HG02798 (cell line): ENCODE measurements around the gene NDUFS3.
"Not testable (repeated sequence)": the region's sequence is repeated elsewhere in the genome, so short reads cannot be mapped to it uniquely, and the experiment has no call there.

Experiments used
- ATAC-seq: cut with Tn5 transposase; IDR thresholded peaks from one replicate; pipeline ENCODE4 v1.9.1; 2021; ENCODE audit warnings: mild to moderate bottlenecking; ENCODE audit not compliant: unreplicated experiment, poor library complexity

The NDUFS3 gene

DNA sequence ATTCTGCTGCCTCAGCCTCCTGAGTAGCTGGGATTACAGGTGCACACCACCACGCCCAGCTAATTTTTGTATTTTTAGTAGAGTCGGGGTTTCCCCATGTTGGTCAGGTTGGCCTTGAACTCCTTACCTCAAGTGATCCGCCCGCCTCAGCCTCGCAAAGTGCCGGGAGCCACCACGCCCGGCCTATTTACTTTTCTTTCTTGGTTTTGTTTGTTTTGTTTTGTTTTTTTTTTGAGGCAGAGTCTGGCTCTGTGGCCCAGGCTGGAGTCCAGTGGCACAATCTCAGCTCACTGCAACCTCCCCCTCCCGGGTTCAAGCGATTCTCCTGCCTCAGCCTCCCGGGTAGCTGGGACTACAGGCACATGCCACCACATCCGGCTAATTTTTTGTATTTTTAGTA, 21.9 kb upstream of the NDUFS3 start:
- ATAC-seq: not testable (repeated sequence)

DNA sequence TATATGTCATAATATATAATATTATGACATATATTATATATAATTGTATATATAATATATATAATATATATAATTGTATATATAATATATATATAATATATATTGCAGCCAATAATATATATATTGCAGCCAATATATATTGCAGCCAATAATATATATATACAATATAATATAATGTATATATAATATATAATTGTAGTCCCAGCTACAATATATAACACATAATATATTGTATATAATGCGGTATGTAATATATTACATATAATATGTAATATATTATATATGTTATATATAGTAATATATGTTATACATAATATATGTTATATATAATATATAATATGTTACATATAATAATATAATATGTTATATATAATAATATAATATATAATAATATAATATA, 20.2 kb upstream of the NDUFS3 start:
- ATAC-seq: no peak

DNA sequence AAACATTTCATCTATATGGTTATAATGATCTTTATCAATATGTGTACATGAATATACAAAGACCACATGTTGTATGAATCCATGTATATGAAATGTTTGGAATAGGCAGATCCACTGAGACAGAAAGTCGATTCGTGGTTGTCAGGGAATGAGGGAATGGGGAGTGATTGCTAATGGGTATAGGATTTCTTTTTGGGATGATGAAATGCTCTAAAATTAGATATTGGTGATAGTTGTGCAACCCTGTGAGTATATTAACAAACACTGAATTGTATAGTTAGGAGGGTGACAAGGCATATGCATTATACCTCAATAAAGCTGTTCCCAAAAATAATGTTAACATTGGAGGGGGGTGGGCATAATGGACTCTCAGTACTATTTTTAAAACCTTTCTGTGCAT, 18.4 kb upstream of the NDUFS3 start:
- ATAC-seq: no peak

DNA sequence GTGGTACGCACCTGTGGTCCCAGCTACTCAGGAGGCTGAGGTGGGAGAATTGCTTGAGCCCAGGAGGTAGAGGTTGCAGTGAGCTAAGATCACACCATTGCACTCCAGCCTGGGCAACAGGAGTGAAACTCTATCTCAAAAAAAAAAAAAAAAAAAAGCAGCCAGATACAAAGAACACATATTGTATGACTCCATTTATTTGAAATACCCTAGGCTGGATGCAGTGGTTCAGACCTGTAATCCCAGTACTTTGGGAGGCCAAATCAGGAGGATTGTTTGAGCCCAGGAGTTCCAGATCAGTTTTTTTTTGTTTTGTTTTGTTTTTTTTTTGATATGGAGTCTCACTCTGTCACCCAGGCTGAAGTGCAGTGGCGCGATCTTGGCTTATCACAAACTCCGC, 16.5 kb upstream of the NDUFS3 start:
- not testable (repeated sequence) for ATAC-seq

DNA sequence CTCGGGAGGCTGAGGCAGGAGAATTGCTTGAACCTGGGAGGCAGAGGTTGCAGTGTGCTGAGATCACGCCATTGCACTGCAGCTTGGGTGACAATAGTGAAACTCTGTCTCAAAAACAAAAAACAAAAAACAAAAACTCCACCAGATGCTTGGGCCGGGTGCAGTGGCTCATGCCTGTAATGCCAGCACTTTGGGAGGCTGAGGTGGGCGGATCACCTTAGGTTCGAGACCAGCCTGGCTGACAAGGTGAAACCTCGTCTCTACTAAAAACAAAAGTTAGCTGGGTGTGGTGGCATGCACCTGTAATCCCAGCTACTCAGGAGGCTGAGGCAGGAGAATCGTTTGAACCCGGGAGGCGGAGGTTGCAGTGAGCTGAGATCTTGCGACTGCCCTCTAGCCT, 14.5 kb upstream of the NDUFS3 start:
- ATAC-seq: not testable (repeated sequence)

DNA sequence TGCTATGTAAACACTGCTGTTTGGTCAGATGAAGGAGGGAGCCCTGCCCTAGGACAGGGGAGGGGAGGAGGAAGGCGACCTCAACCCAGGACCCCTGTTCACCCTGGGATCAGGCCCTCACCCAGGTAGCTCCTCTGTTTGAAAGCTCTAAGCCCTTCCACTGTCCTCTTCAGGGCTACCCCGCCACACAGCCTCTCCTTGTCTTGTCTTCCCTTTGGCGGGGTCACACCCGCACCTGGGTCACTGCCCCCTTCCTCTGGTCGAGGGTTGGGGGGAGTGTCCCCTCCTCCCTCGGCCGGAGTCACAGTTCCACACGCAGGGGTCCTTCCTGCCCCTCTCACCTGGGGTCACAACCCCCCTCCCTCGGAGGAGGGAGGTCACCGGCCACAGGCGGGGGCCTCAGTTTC, 13.9 kb upstream of the NDUFS3 start:
- ATAC-seq: no peak

DNA sequence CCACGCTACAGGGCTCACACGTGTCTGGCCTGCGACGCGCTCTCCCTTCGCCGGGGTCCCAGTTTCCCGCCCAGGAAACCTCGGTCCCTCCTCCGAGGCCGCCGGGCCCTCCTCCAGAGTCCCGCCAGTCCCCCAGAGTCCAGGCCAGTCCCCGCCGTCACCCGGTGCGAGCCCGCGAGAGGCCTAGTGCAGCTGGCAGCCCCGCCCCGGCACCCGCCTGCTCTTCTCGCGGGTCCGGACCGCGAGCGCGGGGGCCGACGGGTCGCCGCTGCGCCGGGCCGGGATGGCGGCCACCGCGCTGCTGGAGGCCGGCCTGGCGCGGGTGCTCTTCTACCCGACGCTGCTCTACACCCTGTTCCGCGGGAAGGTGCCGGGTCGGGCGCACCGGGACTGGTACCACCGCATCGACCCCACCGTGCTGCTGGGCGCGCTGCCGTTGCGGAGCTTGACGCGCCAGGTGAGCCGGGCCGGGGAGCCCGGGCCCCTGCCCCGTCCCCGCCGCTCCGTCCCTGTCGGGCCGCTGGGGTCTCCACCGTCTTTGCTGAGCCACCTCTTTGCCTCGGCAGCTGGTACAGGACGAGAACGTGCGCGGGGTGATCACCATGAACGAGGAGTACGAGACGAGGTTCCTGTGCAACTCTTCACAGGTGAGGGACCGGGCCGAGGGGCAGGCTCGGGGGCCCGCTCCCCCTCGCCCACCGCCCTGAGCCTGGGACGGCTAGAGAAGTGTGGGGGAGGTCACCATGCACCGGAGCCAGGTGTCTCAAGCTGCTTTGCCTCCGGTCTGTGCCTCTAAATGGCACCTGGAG, 13.3 kb upstream of the NDUFS3 start, which contains the start of gene PTPMT1:
TSS of gene PTPMT1 (plus strand) at position 260 of the 809 bp plus-strand sequence. CDS start at position 284, 24 bp downstream.
- peak; percentile 93 for ATAC-seq

DNA sequence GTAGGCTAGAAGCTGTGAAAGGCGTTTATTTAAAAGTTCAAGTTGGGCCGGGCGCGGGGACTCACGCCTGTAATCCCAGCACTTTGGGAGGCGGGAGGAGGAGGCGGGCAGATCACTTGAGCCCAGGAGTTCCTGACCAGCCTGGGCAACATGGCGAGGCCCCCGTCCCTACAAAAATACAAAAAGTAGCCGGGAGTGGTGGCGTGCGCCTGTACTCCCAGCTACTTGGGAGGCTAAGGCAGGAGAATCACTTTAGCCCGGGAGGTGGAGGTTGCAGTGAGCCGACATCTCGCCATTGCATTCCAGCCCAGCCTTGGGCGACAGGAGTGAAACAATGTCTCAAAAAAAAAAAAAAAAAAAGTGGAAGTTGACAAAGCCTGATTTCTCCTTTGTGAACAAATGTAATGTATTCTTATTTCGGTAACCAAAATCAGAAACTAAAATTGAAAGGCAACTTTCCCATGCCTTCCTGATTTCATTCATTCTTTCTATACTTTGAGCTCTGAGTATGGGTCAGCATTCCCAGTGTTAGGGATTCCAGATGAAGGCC, 12.7 kb upstream of the NDUFS3 start:
- no peak for ATAC-seq

DNA sequence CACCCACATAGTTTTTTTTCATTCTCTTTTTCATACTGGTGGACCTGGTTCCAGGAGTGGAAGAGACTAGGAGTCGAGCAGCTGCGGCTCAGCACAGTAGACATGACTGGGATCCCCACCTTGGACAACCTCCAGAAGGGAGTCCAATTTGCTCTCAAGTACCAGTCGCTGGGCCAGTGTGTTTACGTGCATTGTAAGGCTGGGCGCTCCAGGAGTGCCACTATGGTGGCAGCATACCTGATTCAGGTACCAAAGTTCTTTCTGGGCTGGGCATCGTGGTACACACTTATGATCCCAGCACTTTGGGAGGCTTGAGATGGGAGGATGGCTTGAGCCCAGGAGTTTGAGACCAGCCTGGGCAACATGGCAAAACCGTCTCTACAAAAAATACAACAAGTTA, 9.2 kb upstream of the NDUFS3 start:
- no peak for ATAC-seq

DNA sequence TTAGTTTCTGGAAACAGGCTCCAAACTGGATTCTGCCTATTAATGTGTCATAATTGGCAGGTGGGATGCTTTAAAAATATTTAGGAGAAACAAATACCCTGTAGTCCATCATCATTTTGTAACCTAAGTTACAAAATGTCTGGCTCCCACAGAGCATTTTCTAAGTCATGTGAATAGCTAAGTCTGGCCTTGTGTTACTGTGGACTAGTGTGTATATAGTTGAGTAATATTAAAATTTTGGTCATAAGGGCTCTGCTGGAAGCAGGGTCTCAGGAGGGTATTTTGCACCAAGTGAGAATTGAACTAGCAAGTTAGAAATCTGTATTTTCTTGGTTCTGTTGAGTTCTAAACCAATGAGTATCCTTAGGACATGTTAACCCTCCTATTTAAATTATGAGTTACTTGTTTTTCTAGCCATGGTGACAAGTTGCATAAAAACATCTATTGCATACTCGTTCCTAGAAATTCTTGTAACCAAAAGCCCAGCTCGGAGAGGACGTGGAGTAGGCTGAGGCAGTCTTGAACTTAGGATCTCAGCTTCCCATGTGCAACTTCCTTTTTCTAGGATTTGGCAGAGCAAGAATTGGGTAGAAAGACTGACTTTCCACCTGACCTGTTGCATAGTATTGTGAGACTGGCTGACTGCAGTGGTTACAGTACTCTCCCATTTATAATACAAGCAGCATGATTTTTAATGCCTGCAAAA, 8.1 kb upstream of the NDUFS3 start:
- no peak for ATAC-seq

DNA sequence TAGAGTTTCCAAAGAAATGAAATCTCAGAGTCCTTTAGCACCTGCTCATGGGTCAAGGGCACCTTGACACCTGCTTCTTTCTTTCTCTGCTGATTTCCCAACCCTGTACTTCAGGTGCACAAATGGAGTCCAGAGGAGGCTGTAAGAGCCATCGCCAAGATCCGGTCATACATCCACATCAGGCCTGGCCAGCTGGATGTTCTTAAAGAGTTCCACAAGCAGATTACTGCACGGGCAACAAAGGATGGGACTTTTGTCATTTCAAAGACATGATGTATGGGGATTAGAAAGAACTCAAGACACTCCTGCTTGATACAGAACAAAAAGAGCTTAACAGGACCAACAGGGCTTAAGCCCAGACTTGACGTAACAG, 7.5 kb upstream of the NDUFS3 start:
- no peak for ATAC-seq

DNA sequence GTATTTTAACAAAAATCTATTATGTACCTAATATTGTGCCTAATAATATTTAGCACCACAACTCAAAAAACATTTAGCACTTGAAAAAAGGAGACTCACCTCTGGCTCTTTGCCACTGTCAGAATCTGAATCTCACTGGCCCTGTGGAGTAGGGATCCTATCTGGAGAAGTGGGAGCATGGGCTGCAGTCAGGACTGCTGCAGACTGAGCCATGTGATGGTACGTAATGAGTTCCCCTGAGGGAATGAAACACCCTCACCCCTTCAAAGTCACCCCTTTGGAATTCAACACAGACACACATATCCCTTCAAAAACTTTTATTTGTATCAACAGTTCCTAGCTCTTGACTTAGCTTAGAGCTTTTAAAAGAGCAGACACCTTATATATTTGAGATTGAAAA, 7.0 kb upstream of the NDUFS3 start:
- no peak for ATAC-seq

DNA sequence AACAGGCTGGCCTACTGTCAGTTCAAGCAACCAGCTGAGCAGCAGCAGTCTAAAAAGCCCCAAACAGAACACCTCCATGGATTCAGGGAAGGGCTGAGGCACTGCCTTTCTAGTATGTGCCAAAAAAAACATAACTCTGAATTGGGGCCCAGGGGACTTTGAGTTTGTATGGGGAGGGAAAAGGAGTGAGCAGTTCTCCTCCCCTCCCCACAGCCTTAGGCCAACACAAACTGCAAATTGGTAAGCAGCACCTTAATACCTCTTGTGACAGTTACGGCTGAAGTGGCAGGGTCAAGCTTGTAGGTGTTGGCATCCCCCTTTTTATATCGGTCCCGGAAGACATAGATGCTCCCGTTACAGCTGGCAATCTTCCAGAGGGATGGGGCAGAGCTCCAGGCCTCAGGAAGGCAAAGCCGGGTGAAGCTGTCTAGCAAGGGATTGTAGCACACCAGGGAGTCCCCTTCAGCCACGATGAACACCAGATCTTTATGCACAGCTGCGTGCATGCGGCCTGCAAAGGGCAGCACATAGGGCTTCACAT, 6.1 kb upstream of the NDUFS3 start:
- no peak for ATAC-seq

DNA sequence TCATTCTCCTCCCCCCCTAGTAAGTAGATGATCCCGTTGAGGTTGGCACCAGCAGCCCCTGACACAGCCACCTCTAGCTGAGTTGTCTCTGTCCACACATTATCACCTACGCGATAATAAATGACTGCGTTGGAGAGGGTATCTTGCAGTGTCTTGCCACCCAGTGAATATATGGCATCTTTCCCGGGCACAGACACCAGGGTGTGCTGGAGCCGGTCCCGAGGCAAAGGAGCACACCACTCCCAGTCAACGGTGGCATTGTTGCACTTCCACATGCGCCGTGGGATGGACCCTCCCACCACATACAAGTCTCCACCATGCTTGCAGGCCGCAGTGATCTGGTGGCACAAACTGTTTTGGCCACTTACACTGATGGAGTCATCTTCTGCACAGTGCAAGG, 5.6 kb upstream of the NDUFS3 start:
- no peak for ATAC-seq

DNA sequence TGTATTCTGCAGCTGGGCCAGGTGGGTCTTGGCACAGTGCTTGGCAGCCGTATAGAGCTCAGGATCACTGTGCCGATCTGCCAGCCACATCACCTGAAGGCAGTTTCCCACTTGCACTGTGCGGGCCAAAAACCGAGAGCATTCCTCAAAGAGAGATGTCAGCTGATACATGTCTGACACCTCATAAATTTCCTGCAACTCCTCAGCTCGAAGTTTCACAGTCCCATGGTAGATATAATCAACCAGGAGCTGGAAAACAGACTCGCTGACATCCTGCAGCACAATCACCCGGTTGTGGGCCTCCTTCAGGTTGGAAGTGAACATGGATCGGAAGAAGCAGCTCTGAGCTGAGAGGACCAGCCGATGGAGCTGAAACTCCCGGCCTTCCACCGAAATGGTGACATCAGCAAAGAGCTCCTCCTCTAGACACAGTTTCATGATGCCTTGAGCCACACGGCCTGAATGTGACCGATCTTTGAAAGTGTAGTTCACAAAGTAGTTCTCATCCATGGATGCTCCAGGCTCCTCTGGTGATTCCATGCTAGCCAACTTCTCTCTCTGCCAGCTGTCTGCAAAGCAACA, 1.3 kb upstream of the NDUFS3 start:
- no peak for ATAC-seq

DNA sequence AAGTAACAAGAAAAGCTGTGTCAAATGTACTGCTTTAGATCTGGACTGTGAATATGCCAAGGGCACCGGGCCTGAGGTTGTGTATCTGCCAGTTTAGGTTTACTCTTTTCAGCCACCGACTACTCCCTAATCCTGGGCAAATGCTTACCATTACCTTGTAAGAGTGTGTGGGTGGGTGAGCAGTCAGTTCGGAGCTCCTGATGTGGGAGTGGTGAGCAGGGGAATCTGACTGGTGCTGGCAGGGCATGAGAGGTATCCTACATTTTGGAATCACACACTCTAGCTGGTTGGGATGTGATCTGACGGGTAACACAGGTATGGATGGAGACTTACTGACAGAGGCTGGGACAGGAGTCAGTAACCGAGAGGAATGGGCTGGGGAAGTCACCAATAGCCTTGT, 5.0 kb downstream of the NDUFS3 start:
- no peak for ATAC-seq

DNA sequence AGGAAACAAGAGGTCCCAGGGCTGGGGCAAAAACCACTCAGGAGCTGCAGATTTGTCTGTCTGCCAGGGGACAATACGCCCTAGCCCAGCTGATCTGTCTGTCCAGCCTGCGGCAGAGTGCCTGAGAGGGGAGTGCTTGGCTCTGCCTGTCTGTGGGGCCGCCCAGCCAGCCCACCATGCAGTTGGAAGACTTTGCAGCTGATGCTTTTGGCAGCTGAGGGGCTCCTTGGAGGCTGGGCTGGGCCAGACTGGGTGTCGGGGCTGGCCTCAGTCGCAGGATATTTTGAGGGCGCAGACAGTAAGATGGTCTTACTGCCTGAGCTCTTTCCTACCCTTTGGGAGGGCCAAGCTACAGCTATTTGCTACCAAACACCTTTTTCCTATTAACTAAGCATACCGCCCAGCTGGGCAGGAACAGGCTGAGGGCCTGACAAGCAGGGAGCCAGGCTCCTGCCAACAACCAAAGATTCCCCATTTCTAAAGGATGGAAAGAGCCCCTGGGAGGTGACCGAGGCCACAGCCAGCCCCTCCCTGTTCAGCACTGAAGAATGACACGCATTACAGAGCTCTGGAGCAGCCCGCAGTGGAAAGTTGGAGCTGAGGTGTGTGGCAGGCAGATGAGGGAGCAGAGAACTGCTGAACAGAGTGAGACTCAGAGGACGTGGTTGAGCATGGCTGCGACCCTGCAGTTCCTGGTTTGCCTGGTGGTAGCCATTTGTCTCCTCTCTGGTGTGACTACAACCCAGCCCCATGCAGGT, 7.4 kb downstream of the NDUFS3 start, which contains the start of gene FAM180B:
TSS of gene FAM180B (plus strand) at position 581 of the 758 bp plus-strand sequence. CDS start at position 672, 91 bp downstream.
- ATAC-seq: no peak

DNA sequence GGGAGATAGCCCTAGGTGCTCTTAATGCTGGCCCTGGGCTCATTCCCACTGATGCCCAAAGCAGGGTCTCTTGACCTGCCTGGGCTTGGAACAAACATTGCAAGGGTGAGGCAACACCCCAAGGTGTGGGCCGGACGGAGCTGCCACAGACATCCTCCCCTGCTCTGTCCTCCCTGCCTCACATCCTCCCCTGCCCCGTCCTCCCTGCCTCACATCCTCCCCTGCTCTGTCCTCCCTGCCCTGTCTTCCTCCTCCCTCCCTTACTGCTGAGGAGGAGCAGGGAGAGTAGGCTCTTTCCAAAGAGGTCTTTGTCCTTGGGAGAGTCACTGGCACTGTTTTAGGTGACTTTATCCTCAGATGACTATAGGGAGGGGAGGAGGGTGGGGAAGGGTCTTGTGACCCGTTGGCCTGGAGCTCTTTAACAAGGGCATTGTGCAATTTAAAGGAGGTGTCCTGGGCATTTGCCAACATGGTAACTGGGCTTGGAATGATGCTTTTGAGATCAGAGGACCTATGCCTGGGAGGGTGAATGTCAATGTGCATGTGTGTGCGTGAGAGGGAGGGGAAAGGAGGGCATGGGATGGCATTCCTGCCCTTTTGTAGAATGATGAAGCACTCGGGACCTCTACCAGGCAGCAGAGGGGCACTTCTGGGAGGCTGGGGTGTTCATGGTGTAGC, 8.3 kb downstream of the NDUFS3 start:
- ATAC-seq: no peak

DNA sequence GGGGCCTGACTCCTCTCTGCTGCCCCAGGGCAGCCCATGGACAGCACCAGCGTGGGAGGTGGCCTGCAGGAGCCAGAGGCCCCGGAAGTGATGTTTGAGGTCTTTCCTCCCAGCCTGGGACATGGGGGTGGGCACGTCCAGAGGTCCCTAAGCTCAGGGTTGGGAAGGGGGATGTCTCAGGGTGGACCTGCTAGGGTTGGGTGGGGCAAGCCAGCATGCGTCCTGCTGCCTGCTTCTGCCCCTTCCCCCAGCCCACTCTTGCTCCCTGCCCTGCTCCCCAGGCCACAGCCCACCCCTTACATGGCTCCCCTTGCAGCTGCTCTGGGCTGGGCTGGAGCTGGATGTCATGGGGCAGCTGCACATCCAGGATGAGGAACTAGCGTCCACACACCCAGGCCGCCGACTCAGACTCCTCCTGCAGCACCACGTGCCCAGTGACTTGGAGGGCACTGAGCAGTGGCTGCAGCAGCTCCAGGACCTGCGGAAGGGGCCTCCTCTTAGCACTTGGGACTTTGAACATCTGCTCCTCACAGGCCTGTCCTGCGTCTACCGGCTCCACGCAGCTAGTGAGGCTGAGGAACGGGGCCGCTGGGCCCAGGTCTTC, 9.0 kb downstream of the NDUFS3 start:
- no peak for ATAC-seq
